IMR-90 (cell line): Measurements from ENCODE around the gene FOXC2. TPM values are rescaled to one million over a fixed set of nuclear protein-coding genes. Genes with fewer than 3 reads are reported as not detected.

ENCODE experiments used
- ATAC-seq: fragments of 200-7000 bp; cut with Tn5 transposase; 2 replicates; pipeline ENCODE4 v1.9.1; 2020; ENCODE audit warnings: low read depth, mild to moderate bottlenecking, moderate library complexity
- BruUV-seq: library from RNA; stranded (reverse); fragments of 400-500 nt; replicated peaks from 2 replicates; lab custom pipeline; 2021; lab: Mats Ljungman, UMichigan
- CTCF ChIA-PET: fragments of 300-600 bp; formaldehyde crosslinking; extraction: SDS; loops from one replicate; lab custom pipeline; 2021; ENCODE audit warnings: antibody characterized with exemption; lab: Yijun Ruan, JAX
- POLR2A ChIA-PET: fragments of 300-600 bp; sonication (Branson Sonifier 250); formaldehyde crosslinking; loops from one replicate; lab custom pipeline; 2022; ENCODE audit warnings: antibody characterized with exemption; ENCODE audit not compliant: unreplicated experiment; lab: Charles Lee
- DNase-seq: peaks from one replicate; pipeline ENCODE4 v3.0.0; 2013
- H2AFZ ChIP-seq: replicated peaks from 2 replicates; pipeline ENCODE3; 2013; ENCODE audit warnings: low read length, mild to moderate bottlenecking; ENCODE audit not compliant: poor library complexity
- H2AK5ac ChIP-seq: 2 replicates; pipeline ENCODE4 v1.6.1; 2013; ENCODE audit warnings: low read depth, low read length, inconsistent platforms
- H2AK9ac ChIP-seq: replicated peaks from 2 replicates; pipeline ENCODE3; 2013; ENCODE audit warnings: mild to moderate bottlenecking, low read depth, low read length, moderate library complexity; ENCODE audit not compliant: poor library complexity
- H2BK120ac ChIP-seq: 2 replicates; pipeline ENCODE4 v1.6.1; 2013; ENCODE audit warnings: low read depth, low read length, inconsistent platforms
- H2BK15ac ChIP-seq: 3 replicates; pipeline ENCODE4 v1.6.1; 2013; ENCODE audit warnings: low read depth, low read length, inconsistent platforms
- H2BK20ac ChIP-seq: 2 replicates; pipeline ENCODE4 v1.6.1; 2013; ENCODE audit warnings: low read depth, mild to moderate bottlenecking, inconsistent platforms, low read length, moderate library complexity
- H2BK5ac ChIP-seq: 2 replicates; pipeline ENCODE4 v1.6.1; 2013; ENCODE audit warnings: mild to moderate bottlenecking, low read depth, low read length, inconsistent platforms; ENCODE audit not compliant: poor library complexity, severe bottlenecking
- H3K14ac ChIP-seq: replicated peaks from 2 replicates; pipeline ENCODE4 v1.6.1; 2013; ENCODE audit warnings: low read depth, low read length, inconsistent platforms
- H3K18ac ChIP-seq: 2 replicates; pipeline ENCODE4 v1.6.1; 2013; ENCODE audit warnings: low read depth, low read length, control low read depth
- H3K23ac ChIP-seq: 2 replicates; pipeline ENCODE4 v1.6.1; 2013; ENCODE audit warnings: low read depth, low read length, inconsistent platforms
- H3K27ac ChIP-seq: 2 replicates; pipeline ENCODE4 v1.5.1; 2013; ENCODE audit warnings: mild to moderate bottlenecking, control low read depth, low read length; ENCODE audit not compliant: insufficient read depth
- H3K27me3 ChIP-seq: 2 replicates; pipeline ENCODE4 v1.6.1; 2013; ENCODE audit warnings: low read length; ENCODE audit not compliant: control insufficient read depth, insufficient read depth
- H3K36me3 ChIP-seq: 2 replicates; pipeline ENCODE4 v1.6.1; 2013; ENCODE audit warnings: low read length, mixed read lengths; ENCODE audit not compliant: control insufficient read depth, insufficient read depth
- H3K4ac ChIP-seq: 2 replicates; pipeline ENCODE4 v1.6.1; 2013; ENCODE audit warnings: low read depth, low read length, inconsistent platforms
- H3K4me1 ChIP-seq: 2 replicates; pipeline ENCODE4 v1.6.1; 2013; ENCODE audit warnings: low read length, mixed read lengths; ENCODE audit not compliant: control insufficient read depth, insufficient read depth
- H3K4me2 ChIP-seq: 2 replicates; pipeline ENCODE4 v1.6.1; 2013; ENCODE audit warnings: low read depth, mild to moderate bottlenecking, control low read depth, low read length, moderate library complexity
- H3K4me3 ChIP-seq: 2 replicates; pipeline ENCODE4 v1.5.1; 2013; ENCODE audit warnings: low read depth, mild to moderate bottlenecking, control low read depth, low read length, moderate library complexity; ENCODE audit not compliant: insufficient read depth
- H3K56ac ChIP-seq: 2 replicates; pipeline ENCODE4 v1.6.1; 2013; ENCODE audit warnings: low read length, inconsistent platforms; ENCODE audit not compliant: insufficient read depth; ENCODE audit errors: extremely low read depth
- H3K79me1 ChIP-seq, 2 experiments: 2 replicates each; pipeline ENCODE4 v1.6.1; 2013; ENCODE audit warnings: low read length in 2 of 2, inconsistent platforms in 1 of 2, low read depth in 1 of 2
- H3K9ac ChIP-seq: 2 replicates; pipeline ENCODE4 v1.6.1; 2013; ENCODE audit warnings: low read depth, low read length, control low read depth
- H3K9me1 ChIP-seq: 2 replicates; pipeline ENCODE4 v1.6.1; 2013; ENCODE audit warnings: low read length, inconsistent platforms; ENCODE audit not compliant: insufficient read depth
- H3K9me3 ChIP-seq: 2 replicates; pipeline ENCODE4 v1.6.1; 2013; ENCODE audit warnings: low read length; ENCODE audit not compliant: control insufficient read depth, insufficient read depth
- H4K20me1 ChIP-seq: 2 replicates; pipeline ENCODE4 v1.6.1; 2013; ENCODE audit warnings: low read length, inconsistent platforms; ENCODE audit not compliant: insufficient read depth
- H4K5ac ChIP-seq: 2 replicates; pipeline ENCODE4 v1.6.1; 2013; ENCODE audit warnings: mild to moderate bottlenecking, low read depth, low read length, control low read depth
- H4K8ac ChIP-seq, 2 experiments: 2 replicates each; pipeline ENCODE4 v1.6.1; 2013; ENCODE audit warnings: low read depth in 2 of 2, low read length in 2 of 2, control low read depth in 1 of 2, inconsistent platforms in 1 of 2
- H4K91ac ChIP-seq: 2 replicates; pipeline ENCODE4 v1.6.1; 2013; ENCODE audit warnings: low read depth, low read length, inconsistent platforms; ENCODE audit not compliant: insufficient read depth
- FOS ChIP-seq: fragments of 150-350 bp; IDR thresholded peaks from 2 replicates; pipeline ENCODE4 v1.6.1; 2016; ENCODE audit warnings: low read depth, low read length
- RFX5 ChIP-seq: IDR thresholded peaks from 2 replicates; pipeline ENCODE4 v1.8.0; 2012; ENCODE audit warnings: low read depth, mild to moderate bottlenecking, low read length, moderate library complexity
- WGBS, 2 experiments: methylation state at CpG; one replicate each; pipeline versions ENCODE4 v1.1.5 to v1.1.7; 2013; ENCODE audit warnings: missing lambda C conversion rate in 2 of 2; ENCODE audit not compliant: insufficient read length in 1 of 2; ENCODE audit errors: extremely low coverage in 2 of 2; 5-methylcytosine and 5-hydroxymethylcytosine counted together
- dilution Hi-C: fragments of 300-500 bp; cut with HindIII; formaldehyde crosslinking; loops from one replicate; pipeline ENCODE4 v1.14.3; 2018; ENCODE audit warnings: low sequenced_read_pairs; ENCODE audit not compliant: unreplicated experiment
- in situ Hi-C: fragments of 300-500 bp; cut with MboI; formaldehyde crosslinking; loops from 3 replicates; pipeline ENCODE4 v1.14.3; 2019; ENCODE audit warnings: low sequenced_read_pairs, inconsistent platforms, mixed read lengths
- intact Hi-C: fragments of 100-400 bp; cut with micrococcal nuclease; formaldehyde crosslinking; loops from 2 replicates; pipeline ENCODE4 v1.10.0; 2022
- polyA plus RNA-seq, 3 experiments: library from polyadenylated mRNA; depleted of rRNA; stranded (reverse); fragments of >200 nt; gene quantifications; 2 replicates each; pipeline ENCODE4 v1.2.3, GENCODE V29; 2012; ENCODE audit warnings: low replicate concordance in 1 of 3
- total RNA-seq: library from RNA; depleted of rRNA; stranded (reverse); fragments of >200 nt; gene quantifications from 2 replicates; pipeline ENCODE4 v1.2.3, GENCODE V29; 2012

The FOXC2 gene
- total and polyA plus RNA-seq, 2 of the 4 experiments (the other 2 are of a cell fraction): 0.90 to 6.4 TPM

DNA sequence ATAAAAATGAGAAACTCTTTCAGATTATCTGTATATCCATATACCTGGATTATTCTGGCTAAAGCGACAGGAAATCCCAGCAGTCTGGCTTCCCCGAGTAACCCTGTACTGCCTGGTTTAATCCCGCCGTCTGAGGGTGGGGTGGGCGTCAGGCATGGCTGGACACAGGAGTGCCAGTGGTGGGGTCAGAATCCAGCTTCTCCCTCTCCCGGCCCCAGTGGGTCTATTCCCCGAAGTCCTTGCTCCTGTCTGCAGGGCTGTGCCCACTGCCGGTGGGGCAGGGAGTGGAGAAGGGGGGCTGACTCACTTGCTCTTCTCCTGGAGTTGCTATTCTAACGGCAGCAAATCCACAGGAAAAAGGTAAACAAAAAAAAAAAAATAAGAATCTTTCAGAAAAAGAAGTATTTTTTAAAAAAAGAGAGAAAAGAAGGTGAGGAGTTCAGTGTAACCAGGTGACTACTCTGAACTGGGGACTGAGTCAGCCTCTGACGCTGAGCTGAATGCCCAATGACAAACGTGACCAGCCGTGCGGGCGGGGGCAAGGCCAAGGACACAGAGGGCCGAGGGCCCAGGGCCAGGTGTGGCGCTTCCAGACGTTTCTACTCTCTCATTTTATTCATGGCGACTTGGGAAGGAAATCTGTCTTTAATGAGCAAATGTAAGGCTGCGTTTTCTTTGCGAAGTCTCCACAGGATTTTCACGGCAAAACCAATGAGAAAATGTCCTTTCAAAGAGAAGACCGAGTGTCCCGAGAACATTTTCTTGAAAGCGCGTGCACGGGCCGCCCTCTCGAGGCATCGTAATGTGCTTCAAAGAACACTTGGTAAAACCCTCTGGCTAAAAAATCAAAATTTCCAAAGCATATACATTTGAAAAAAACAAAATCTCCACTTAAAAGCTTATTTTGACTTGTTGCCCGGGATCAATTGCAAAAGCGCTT lies 36.1 kb upstream of the FOXC2 start:
- Histone ChIP-seq H3K4me1 (no peaks in the 10 kb centered on the region), H3K4me2 (no peak overlapping the region), H3K9ac (no peak overlapping the region), H4K5ac (no peak overlapping the region), H4K91ac (no peak overlapping the region), H3K79me1 (no peaks in the 10 kb centered on the region), H3K9me1 (no peaks in the 10 kb centered on the region), H3K4ac (no peak overlapping the region), H3K27ac (no peak overlapping the region), H2BK20ac (no peak overlapping the region), H3K9me3 (no peaks in the 10 kb centered on the region), H3K18ac (no peak overlapping the region), H2BK5ac (no peak overlapping the region), H3K36me3 (peaks cover 4% of the 10 kb centered on the region; the same call in 1 of the 2 replicates), H4K8ac (no peak overlapping the region), H3K23ac (no peak overlapping the region), H4K20me1 (no peaks in the 10 kb centered on the region), H2BK120ac (no peak overlapping the region), H2AK9ac (no peak overlapping the region), H3K14ac (no peak overlapping the region), H2AK5ac (no peak overlapping the region), H3K4me3 (no peak overlapping the region), H2AFZ (no peak overlapping the region), H3K56ac (no peak overlapping the region), H3K27me3 (no peaks in the 10 kb centered on the region), H2BK15ac (no peak overlapping the region)
- no peak for TF ChIP-seq RFX5
- TF ChIP-seq FOS: no peak
- ChIA-PET POLR2A (no interaction called here), CTCF (no interaction called here)
- intact Hi-C loops: no loop called here
- dilution Hi-C loops: no loop called here
- in situ Hi-C loops: no loop called here
- WGBS, 2 experiments: 80% methylated on average over 21 of the region's 31 CpGs; no CpG with 5 or more reads in 1 of the 2 experiments
- no TSS peak for BruUV-seq
- DNase-seq (no peak), ATAC-seq (no peak)
